ENCODE data around the gene WDR72.

GRCh38 chr15:53695365-53695764 lies 64.1 kb downstream of the WDR72 start:
- TF ChIP-seq POLR2A (IDR thresholded peaks at IDR 0.05) (no peak), CTCF (IDR thresholded peaks at IDR 0.05) (no peak)

Data from testis (tissue), 2 donors.